GM18520 (cell line): ENCODE results near the gene CDCA4.
"Not testable (repeated sequence)": the region's sequence is repeated elsewhere in the genome, so short reads cannot be mapped to it uniquely, and the experiment has no call there.

ENCODE experiments used
- ATAC-seq: cut with Tn5 transposase; IDR thresholded peaks from one replicate; pipeline ENCODE4 v1.9.1; 2021; ENCODE audit not compliant: unreplicated experiment

Gene CDCA4

GRCh38 chr14:105034315-105035039, 13.6 kb upstream of the CDCA4 start:
- no peak for ATAC-seq

GRCh38 chr14:105033412-105033900, 12.6 kb upstream of the CDCA4 start:
- not testable (repeated sequence) for ATAC-seq

- not testable (repeated sequence) for ATAC-seq
These were observed 11.6 kb upstream of the CDCA4 start for GRCh38 chr14:105032451-105032901.

- no peak for ATAC-seq
These were observed 10.0 kb upstream of the CDCA4 start for GRCh38 chr14:105030836-105031396.

- ATAC-seq: no peak
These were observed 9.3 kb upstream of the CDCA4 start for GRCh38 chr14:105030194-105030593.

GRCh38 chr14:105029402-105029801, 8.5 kb upstream of the CDCA4 start:
- no peak for ATAC-seq

- no peak for ATAC-seq
These were observed 7.5 kb upstream of the CDCA4 start for GRCh38 chr14:105028251-105028927.

- ATAC-seq: not testable (repeated sequence)
These were observed 6.8 kb upstream of the CDCA4 start for GRCh38 chr14:105027718-105028117.

- no peak for ATAC-seq
These were observed 6.1 kb upstream of the CDCA4 start for GRCh38 chr14:105026802-105027563.

GRCh38 chr14:105026033-105026785, 5.3 kb upstream of the CDCA4 start:
- ATAC-seq: no peak

GRCh38 chr14:105025429-105025828, 4.5 kb upstream of the CDCA4 start:
- ATAC-seq: no peak

GRCh38 chr14:105023791-105024480, 3.1 kb upstream of the CDCA4 start:
- ATAC-seq: no peak

- ATAC-seq: no peak
These were observed 2.3 kb upstream of the CDCA4 start for GRCh38 chr14:105023144-105023543.

- no peak for ATAC-seq
These were observed 1.4 kb upstream of the CDCA4 start for GRCh38 chr14:105022276-105022670.

GRCh38 chr14:105021656-105022275, 883 bp upstream of the CDCA4 start:
- ATAC-seq: no peak

GRCh38 chr14:105019861-105020814, 745 bp downstream of the CDCA4 start:
- peak; percentile 17 for ATAC-seq

GRCh38 chr14:105018414-105018813, 2.5 kb downstream of the CDCA4 start:
- no peak for ATAC-seq

- no peak for ATAC-seq
These were observed 5.0 kb downstream of the CDCA4 start for GRCh38 chr14:105015905-105016304.
